ENCODE results near the gene GRIK5.
"Not testable (repeated sequence)": the region's sequence is repeated elsewhere in the genome, so short reads cannot be mapped to it uniquely, and the experiment has no call there.

DNA sequence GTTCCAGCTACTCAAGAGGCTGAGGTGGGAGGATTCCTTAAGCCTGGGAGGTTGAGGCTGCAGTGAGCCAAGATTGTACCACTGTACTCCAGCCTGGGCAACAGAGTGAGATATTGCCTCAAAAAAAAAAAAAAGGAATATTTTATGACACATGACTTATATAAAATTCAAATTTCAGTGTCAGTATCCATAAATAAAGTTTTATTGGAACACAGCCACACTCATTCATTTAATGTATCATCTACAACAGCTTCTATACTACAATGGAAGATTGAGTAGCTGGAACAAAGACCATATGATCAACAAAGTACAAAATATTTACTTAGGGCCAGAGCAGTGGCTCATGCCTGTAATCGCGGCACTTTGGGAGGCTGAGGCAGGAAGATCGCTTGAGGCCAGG, 57.3 kb downstream of the GRIK5 start:
- TF ChIP-seq POLR2AphosphoS5, POLR2A (IDR thresholded peaks at IDR 0.05; ENCODE audit: low read depth, low read length): not testable (repeated sequence)
